ENCODE measurements around the gene CD247.

DNA sequence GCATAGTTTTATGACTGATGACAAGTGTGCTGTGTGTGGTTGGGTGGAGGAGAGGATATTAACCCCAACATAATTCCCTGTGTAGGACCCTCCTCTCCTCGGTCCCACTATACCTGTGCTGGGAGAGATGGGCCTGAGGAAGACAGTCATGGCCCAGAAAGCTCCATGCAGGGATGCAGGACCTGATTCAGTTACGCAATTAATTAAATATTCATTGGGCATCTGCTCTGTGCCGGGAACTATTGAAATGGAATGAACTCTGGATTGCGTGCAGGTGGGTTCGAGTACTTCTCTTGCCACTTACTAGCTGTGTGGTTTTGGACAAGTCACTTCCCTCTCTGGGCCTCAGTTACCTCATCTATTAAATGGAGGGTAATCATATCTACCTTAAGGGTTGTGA lies 74.6 kb downstream of the CD247 start:
- TF ChIP-seq GATA2 (IDR thresholded peaks at IDR 0.05; ENCODE audit: low read depth, low read length) (no peak), GATA3 (IDR thresholded peaks at IDR 0.05; ENCODE audit: low read depth, low read length) (no peak)
